ENCODE data around the gene MAN1B1.

DNA sequence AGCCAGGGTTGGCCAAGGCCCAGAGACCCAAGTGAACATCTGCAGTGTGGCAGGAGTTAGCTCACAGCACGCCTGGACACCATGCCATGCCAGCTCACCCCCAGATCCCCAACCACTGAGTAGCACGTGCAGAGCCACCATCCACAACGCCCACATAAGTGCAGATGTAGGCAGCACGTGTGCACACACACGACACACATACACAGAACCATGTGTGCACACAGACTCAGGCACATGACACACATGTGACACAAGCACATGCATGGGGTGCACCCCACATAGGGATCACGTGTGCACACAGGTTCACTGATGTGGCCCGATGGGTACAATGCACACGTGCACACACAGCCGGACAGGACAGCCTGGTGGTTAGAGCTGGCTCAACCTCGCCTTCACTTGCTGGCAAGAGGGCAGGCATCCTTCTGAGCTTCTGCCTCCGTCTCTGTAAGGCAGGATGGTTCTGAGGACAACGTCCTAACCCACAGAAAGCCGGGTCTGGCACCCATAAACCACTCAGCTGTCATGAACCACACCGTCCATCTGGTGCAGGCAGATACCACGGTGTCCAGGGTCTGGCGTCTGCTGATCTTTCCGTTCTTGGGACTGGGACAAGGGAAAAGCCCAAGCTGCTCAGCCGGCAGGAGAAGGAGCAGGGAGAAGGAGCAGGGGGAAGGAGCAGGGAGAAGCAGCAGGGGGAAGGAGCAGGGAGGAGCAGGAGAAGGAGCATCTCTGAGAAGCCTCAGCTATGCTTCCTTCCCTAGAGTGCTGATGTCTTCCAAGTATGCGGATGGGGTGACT, 71.0 kb downstream of the MAN1B1 start:
- TF ChIP-seq, protein P1, sequence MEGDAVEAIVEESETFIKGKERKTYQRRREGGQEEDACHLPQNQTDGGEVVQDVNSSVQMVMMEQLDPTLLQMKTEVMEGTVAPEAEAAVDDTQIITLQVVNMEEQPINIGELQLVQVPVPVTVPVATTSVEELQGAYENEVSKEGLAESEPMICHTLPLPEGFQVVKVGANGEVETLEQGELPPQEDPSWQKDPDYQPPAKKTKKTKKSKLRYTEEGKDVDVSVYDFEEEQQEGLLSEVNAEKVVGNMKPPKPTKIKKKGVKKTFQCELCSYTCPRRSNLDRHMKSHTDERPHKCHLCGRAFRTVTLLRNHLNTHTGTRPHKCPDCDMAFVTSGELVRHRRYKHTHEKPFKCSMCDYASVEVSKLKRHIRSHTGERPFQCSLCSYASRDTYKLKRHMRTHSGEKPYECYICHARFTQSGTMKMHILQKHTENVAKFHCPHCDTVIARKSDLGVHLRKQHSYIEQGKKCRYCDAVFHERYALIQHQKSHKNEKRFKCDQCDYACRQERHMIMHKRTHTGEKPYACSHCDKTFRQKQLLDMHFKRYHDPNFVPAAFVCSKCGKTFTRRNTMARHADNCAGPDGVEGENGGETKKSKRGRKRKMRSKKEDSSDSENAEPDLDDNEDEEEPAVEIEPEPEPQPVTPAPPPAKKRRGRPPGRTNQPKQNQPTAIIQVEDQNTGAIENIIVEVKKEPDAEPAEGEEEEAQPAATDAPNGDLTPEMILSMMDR (IDR thresholded peaks at IDR 0.05; ENCODE audit: insufficient read depth, low read length), result no peak
- TF ChIP-seq POLR2AphosphoS5 (IDR thresholded peaks at IDR 0.05; ENCODE audit: low read depth) (peak; percentile 45; the same call in 1 of the 2 replicates), GABPA (IDR thresholded peaks at IDR 0.05; ENCODE audit: low read depth) (no peak)
